NCI-H2029 (cell line): Measurements from ENCODE around the gene HOMER3.

Source experiments
- DNase-seq: peaks from one replicate; lab custom pipeline; 2025; lab: John Stamatoyannopoulos, UW

Gene HOMER3

DNA sequence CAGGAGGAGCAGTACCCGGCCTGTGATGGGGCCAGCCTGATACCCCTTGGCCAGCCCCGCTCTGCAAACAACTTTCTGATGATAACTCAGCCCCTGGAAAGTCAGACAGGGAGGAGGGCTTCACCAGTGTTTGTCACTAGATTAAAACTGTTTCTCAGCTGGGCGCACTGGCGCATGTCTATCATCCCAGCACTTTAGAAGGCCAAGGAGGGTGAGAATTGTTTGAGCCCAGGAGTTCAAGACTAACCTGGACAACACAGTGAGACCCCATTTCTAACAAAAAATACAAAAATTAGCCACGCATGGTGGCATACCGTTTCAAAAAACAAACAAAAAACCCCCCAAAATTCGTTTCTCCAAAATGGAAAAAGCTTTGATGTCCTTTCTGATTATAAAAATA lies 39.5 kb downstream of the HOMER3 start:
- no peak for DNase-seq

DNA sequence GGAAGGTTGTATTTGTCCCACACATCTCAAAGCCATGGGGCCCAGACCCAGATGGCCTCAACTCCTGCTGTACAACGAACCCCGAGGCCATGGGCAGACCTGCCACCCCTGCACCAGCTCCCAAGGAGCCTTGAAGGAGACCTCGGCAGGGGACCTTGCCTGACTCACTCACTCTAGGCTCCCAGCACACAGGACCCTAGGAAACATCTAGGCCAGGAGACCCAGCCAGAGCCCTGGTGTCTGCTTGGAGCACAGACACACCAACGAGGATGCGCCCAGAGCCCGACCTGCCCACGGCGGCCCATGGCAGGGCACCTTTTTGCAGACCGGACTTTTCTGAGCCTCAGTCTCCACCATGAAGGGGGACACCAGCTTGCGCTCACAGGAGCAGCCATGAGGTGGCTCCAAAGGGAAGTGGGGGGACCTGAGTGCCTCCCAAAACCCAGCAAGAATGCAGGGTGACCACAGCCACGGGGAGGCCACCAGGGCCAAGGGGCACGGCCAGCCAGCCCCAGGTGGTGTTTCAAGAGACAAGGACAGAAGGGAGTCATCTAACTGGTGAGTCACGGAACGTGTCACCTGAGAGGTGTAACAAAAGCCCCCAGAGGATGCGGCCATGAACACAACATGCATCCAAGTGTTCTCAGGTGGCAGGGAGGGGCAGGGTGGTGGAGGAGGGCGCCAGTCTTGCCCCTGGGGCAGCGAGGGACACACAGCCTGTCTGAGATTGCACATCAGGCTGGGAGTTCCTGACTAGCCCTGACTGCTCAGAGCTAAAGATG lies 40.1 kb downstream of the HOMER3 start:
- DNase-seq, result no peak

DNA sequence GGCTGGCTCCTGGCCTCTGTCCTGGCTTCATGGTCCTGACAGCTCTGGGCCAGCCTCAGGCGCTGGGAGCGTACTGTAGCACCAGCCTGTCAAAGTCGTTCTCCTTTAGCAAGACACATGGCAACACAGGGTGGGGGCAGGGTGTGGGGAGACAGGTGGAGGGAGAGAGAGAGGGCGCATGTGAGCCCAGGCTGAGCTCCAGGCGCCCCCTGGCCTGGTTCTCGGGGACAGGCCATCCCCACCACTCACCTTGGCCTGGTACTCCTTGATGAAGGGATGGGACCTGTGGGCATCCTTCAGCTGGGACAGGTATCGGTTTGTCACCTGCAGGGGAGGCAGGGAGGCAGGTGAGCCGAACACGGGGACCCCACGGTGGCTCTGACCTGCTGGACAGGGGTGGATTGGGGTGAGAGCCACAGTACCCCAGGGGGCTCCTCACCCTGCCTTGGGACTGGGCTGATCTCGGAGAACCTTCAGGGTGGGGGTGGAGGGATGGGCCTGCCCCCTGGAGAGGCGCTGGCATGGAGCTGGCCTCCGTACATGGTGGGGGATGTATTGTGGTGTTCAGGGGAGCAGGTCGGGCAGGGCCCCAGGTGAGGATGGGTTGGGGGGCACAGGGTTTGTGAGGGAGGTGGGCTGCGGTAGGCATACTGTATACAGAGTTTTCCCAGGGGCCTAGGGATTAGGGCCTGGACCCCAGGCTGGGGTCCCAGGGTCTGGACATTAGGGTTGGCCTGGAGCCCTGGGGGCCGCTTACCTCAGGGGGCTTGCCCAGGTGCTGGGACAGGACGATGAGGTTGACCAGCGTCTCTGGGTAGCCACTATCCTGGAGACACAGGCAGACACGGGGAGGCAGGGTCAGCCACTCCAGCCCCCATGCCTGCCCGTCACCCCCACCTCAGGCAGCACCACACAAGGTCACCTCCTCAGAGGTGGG lies 41.1 kb downstream of the HOMER3 start:
- DNase-seq, result no peak

DNA sequence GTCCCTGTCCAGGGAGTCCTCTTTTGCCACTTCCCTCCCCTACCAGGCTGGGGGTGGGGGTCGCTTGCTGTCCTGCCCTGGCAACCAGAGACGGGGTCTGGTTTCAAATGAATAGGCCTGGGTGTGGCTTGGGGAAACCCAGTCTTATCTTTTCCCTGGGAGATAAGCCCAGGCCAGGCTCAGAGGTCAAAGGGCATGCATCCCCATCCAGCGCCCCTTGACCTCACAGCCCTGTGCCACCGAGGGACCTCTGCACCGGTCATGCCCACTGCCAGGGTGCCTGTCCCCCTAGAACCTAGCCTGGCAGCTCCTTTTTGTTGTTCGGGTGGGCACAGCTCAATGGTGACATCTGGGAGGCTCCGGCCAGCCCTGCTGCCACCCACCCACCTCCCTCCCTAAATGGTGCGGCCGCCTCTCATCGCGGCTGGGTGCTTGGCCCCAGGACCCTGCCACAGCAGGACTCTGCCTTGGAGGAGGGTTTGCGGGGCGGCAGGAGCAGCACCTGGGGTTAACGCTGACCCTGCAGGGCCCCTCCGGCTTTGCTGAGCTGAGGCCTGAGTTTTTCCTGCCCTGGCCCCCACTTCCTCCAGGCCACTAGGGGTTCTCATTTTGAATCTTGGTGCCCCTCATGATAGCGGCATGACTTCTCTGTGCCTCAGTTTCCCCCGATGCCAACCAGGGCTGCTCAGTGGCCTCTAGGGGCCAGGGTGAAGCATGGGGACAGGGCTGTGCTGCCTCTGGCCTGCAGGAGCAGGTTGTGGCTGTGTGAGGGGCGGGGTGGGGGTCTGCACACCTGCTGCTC lies 42.2 kb downstream of the HOMER3 start:
- no peak for DNase-seq

DNA sequence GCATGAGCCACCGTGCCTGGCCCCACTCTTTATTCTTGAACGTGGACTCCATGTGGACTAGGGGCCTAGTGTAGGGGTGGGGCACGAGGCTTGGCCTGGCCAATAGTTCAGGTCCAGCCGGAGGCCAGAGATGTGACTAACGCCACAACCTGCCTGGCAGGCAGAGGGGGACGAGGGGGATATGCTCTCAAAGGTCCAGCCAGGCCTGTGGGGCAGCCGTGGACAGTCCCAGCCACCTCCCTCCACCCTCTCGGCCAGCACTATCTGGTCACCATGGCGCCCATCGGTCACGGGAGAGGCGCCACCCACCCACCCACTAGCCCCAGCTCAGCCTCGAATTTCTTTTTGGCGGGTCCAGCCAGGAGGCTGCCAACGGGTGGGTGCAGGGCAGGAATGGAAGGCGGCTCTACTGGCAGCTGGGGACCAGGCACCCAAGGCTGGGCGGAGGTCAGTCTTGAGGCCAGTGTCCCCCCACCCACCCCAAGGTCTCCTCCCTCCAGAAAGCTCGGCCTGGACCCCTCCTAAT lies 42.9 kb downstream of the HOMER3 start:
- no peak for DNase-seq

DNA sequence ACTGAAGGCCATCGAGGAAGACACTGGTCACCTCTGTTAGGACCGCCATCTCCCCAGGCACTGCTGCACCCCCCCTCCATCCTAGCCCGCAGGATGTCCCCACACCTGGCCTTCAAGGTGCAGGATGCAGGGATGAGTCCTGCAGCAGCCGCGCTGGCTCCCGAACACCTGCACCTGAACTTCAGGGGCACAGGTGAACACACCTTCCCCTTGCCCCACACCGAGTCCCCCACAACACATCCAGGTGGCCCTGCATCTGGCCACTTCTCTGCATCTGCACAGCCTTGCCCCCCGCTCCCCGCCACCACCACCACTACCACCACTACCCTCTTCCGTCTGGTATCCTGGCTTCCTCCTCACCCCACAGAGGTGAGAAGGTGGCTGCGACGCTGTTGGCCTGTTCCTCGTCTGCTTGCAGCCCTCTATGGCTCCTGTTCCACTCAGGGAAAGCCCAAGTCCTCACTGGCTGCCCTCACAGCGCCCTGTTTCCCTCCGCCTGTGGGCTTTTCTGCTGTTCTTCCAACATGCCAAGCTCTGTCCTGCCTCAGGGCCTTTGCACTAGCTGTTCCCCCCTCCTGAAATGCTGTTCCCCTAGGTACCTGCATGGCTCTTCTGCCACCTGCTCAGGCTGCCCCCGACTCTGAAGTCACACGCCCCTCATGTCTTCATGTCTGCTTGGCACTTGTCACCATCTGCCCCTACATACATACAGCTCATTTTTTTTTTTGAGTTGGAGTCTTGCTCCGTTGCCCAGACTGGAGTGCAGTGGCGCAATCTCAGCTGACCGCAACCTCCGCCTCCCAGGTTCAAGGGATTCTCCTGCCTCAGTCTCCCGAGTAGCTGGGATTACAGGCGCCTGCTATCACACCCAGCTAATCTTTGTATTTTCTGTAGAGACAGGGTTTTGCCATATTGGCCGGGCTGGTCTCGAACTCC lies 43.7 kb downstream of the HOMER3 start:
- no peak for DNase-seq

DNA sequence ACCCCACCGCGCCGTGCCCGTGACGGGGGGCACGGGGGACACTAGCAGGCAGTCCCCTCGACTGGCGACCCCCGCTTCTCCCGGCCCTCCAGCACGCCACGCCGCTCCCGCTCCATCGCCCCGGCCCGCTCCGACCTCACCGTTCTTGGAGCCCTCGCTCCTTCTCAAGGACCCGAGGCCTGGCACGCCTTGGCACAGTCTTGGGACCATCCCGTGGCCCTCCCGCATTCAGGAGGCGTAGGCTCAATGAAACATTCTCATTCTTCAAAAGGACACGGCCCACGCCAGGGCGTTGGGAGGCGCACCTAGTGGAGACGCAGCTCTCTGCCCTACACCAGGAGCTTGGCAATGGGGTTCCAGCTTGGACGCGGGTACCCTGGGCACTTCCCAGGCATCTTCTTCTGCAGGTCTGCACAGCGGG lies 44.6 kb downstream of the HOMER3 start:
- DNase-seq, result no peak

DNA sequence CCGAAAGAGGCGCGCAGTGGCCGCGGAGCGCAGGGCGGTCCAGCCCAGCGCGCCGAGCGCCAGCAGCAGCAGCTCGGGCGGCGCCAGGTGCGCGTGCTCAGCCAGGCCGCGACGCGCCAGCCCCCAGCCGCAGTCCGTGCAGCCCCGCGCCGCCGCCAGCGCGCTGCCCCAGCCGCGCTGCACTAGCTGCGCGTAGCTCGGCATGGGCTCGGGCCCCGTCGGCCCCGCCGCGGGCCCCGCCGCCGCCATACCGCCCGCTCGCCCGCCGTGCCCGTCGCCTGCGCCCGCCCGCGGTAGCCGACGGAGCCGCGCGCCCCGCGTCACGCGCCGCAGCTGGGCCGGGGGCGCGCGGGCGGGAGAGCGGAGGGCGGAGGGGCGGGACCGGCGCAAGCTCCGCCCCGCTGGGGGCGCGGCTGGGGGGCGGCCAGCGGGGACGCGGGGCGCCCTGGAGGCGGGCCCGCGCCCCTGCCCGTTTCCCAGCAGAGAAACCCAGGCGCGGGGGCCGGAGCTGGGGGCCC lies 45.1 kb downstream of the HOMER3 start, which contains the start of gene CERS1:
Gene CERS1, minus strand, starts transcription at position 335 of the 518 bp plus-strand sequence. Its CDS starts 86 bp downstream, at position 249.
- DNase-seq, result no peak

DNA sequence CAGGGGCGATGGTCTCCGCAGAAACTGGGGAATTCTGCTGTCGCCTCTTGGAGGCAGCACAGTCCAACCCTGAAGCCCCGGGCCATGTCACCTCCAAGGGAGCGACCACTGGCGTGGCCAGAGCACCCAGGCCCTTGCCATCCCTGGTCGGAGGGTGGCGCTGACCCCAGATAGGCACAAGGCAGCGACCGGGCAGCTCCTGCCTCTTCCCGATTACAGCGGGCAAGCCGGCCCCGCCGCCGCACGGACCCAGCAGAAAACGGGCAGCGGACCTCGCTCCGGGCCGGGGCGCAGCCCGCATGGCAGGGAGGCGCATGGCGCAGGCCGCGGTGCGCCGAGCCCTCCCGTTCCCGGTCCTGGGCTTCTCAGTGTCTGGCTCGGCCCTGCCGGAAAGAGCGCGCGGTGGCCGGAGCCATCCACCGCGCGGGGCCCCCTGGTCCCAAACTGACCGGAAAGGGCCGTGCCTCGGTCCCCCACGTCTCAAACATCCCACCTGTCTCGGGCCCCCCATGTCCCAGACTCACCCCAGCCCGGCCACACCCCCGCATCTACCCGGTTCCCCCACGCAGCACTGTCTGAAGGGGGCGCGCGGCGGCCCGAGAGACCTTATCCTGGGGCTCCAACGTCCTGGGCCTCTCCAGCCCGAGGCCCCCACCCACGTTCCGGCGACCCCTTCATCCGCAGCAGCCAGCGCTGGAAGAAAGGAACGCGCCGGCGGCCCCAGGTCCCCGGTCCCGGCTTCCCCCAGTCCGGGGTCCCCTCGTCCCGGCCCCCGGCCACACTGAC lies 45.8 kb downstream of the HOMER3 start:
- DNase-seq, result no peak

DNA sequence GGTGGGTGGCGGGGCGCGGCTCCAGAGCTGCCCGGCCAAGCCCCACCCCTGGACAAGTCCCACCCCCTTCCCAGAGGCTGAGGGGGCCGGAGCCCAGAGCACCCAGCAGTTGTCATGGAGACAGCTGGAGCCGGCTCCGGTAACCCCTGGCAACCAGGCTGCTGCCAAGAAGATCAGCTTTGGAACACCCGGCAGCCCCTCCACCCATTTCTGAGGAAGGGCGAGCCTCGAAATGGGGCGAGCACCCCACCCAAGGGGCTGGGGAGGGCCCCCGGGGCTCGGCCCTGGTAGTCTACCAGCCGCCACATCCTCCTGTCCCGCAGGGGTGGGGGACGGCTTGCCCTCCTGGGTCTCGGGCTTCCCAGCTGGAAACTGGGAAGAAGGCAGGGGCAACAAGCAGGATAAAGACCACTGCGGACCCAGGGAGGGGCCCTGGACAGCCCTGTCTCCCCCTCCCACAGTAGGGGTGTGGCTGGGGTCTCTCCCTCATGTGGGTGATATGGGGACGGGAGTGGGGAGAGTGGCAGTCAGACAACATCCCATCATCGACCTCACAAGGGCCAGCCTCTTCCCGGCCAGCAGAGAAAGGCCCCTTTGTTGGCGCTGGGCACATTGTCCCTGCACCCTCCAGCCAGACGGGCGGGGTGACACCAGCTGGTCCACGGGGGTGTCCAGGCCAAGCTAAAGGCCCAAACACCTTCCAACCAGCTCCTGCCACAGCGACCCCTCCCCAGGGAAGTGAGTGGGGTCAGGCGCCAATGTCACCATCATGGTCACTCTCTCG lies 46.6 kb downstream of the HOMER3 start:
- no peak for DNase-seq

DNA sequence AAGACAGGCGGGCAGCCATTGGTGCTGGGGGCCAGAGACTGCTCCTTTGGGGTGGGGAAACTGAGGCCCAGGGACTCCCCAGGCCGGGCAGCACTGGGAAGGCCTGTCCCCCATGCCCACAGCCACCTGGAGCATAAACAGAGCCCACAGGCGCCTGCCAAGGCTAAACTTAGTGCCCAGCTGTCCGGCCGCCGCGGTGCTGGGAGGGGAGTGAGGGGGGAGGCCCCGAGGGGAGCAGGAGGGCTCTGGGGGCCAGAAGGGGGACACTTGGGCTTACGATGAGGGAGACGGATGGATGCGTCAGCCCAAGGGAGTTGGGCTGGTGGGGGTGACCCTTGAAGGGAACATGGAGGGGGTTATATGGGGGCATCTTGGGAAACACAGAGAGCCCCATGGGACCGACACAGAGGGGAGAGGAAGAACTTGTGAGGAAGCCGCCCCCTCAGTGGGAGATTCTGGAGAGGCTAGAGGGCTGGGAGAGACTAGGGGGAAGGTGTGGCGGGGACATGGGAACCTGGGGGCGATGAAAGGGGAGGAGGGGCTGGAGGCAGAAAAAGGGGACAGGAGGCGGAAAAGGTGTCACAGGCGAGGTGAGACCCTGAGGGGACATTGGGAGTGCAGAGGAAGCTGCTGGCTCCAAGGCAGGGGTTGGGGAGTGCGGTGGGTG lies 47.3 kb downstream of the HOMER3 start:
- no peak for DNase-seq

DNA sequence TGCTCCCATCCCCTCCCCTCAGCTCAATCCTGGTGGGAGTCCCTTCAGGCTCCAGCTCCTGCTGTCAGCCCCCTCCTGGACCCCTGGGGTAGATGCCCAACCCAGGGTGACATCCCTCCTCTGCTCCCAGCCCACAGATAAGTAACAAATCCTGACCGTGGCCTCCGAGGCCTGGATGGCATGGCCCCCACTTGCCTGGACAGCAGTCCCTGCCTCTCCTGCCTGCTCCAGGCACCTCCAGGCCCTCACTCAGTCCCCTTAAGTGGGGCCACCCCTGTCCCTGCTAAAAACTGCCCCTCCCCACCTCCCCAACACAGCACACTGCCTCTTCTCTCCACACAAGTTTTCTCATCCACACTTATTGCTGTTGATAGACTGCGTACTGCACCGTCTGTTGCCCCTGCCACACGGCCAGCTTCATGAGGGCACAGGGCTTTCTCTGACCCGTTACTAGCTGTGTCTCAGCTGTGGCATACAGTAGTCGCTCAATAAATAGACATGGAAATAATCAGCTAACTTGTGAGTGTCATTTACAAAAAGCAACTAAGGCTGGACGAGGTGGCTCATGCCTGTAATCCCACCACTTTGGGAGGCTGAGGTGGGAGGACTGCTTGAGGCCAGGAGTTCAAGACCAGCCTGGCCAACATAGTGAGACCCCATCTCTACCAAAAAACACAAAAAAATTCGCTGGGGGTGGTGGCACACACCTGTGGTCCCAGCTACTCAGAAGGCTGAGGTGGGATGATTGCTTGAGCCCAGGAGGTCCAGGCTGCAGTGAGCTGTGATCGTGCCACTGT lies 50.9 kb downstream of the HOMER3 start:
- DNase-seq, result no peak

DNA sequence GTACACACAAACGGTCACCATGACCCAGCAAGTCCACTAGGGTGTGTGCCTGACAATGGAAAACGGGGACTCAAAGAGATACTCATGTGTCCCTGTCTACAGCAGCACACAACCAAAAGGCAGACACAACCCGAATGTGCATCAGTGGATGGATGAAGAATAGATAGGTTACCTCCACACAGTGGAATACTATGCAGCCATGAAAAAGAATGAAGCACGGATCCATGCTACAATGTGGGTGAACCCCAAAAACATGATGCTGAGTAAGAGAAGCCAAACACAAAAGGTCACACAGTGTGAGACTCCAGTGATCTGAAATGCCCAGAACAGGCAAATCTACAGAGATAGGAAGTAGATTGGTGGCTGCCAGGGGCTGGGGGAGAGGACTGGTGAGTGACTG lies 54.0 kb downstream of the HOMER3 start:
- no peak for DNase-seq

DNA sequence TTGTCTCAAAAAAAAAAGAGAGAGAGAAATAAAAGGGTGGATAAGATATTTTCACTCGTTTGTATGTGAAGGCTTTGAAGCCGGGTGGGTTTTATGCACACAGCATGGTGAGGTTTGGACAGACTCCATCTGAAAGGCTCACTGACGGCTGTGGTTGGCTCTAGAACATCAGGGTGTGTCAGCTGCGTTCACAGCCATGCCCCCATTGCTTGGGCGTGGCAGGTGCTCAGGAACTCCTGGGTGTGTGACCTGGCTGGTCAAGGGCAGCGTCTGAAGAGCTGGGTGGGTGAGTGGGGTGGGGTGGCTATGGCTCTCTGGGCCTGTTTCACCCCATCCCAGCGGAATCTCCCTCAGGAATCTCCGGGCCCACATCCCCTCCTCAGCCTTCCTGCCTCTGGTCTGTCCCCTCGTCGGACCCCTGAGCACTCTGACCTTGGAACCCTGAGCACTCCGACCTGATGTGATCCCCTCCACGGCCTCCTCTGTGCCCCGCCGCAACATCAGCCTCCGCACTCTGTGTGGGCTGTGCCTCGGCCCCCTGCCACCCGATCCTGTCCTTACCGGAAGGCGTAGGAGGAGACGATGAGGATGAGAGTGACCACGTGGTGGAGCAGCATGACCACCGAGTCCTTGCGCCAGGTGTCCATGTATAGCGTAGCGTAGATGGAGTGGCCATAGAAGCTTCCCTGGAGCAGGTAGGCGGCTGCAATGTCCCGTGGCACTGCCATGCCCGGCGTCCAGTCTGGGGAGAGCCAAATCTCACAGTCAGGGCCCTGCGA lies 57.3 kb downstream of the HOMER3 start:
- DNase-seq, result peak; percentile 15

DNA sequence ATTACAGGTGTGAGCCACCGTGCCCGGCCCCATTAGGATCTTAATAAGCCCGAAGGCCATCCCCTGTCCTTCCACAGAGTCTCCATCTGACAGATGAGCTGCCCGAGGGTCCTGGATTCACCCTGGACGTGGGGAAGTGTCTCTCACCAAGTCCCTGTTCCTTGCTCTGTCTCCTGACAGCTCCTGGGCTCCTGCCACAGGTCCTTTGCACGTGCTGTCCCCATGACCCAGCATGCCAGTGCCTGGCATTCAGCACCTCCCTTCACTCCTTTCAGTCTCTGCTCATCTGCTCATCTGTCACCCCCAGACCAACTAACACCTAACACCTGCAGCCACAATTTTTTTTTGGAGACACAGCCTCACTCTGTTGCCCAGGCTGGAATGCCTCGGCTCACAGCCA lies 59.5 kb downstream of the HOMER3 start:
- no peak for DNase-seq

DNA sequence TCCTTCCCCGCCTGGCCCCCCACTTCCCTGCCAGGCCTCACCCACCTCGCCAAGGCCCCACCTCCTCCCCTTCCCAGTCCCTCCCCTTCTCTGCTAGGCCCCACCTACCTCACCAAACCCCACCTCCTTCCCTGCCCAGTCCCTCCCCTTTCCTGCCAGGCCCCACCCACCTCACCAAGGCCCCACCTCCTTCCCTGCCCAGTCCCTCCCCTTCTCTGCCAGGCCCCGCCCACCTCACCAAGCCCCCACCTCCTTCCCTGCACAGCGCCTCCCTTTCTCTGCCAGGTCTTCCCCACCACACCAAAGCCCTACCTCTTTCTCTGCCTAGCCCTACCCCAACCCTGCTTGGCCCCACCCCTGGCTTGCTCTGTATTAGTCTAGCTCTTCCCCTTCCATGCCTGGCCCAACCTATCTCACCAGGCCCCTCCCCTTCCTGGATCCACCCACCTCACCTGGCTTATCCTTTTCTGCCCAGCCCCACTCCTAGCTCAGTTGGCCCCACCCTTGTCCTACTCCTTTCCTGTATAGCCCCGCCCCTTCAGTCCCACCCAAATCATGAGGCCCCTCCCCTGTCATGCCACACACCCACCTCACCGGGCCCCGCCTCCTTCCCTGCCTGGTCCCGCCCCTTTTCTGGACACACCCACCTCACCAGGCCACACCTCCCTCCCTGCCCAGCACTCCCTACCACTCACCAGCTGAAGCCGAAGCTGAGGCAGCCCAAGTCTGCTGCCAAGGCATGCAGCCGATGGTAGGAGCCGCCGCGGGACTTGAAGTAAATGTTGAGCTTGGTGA lies 61.2 kb downstream of the HOMER3 start:
- DNase-seq, result peak; percentile 82
